ENCODE data around the gene MPDU1. TPM values are rescaled to one million over a fixed set of nuclear protein-coding genes. Genes with fewer than 3 reads are reported as not detected.

MPDU1 gene
- total and polyA plus RNA-seq, 2 of the 13 experiments (the other 11 are each of a cell fraction or from before 2014, with no cell fraction given) = 112 to 167 TPM

GRCh38 chr17:7614425-7615264 lies 31.0 kb downstream of the MPDU1 start, which contains the start of gene FXR2 (continued):
- TF ChIP-seq HMGXB3 (CRISPR knock-in tag; IDR thresholded peaks at IDR 0.05; ENCODE audit: borderline replicate concordance) (no peak), SRY (CRISPR knock-in tag; IDR thresholded peaks at IDR 0.05) (no peak), GABPB1 (CRISPR knock-in tag; IDR thresholded peaks at IDR 0.05) (peak; percentile 43), HHEX (CRISPR knock-in tag; IDR thresholded peaks at IDR 0.05) (no peak), ZNF737 (CRISPR knock-in tag; IDR thresholded peaks at IDR 0.05; ENCODE audit: borderline replicate concordance) (no peak), GATA4 (IDR thresholded peaks at IDR 0.05; ENCODE audit: borderline replicate concordance, low read depth) (no peak), ZNF281 (CRISPR knock-in tag; IDR thresholded peaks at IDR 0.05; ENCODE audit: borderline replicate concordance) (no peak), E2F5 (CRISPR knock-in tag; conservative IDR thresholded peaks at IDR 0.05) (no peak), ZNF609 (CRISPR knock-in tag; IDR thresholded peaks at IDR 0.05; ENCODE audit: borderline replicate concordance) (no peak), ZSCAN31 (CRISPR knock-in tag; IDR thresholded peaks at IDR 0.05; ENCODE audit: low read depth) (no peak), ZNF513 (CRISPR knock-in tag; conservative IDR thresholded peaks at IDR 0.05) (no peak), ZNF549 (CRISPR knock-in tag; IDR thresholded peaks at IDR 0.05) (no peak), RFX5 (IDR thresholded peaks at IDR 0.05; ENCODE audit: low read depth, low read length) (peak; percentile 84)

Measured in HepG2 (cell line).